ENCODE results near the gene SLC12A6.
"Not testable (repeated sequence)": the region's sequence is repeated elsewhere in the genome, so short reads cannot be mapped to it uniquely, and the experiment has no call there.

SLC12A6 gene

GRCh38 chr15:34357653-34358052, 20.1 kb upstream of the SLC12A6 start:
- no peak for TF ChIP-seq CTCF (IDR thresholded peaks at IDR 0.05; ENCODE audit: low read depth, low read length, missing control alignments)
- in situ Hi-C loops (cut with HindIII; ENCODE audit: low sequenced_read_pairs), result no loop called here
- H3K4me3 ChIP-seq (ENCODE audit: low read depth, low read length), result no peak overlapping the region
- no peak for DNase-seq (ENCODE audit: low read depth)

GRCh38 chr15:34355241-34355640, 17.7 kb upstream of the SLC12A6 start:
- no peak overlapping the region for H3K4me3 ChIP-seq (ENCODE audit: low read depth, low read length)
- in situ Hi-C loops (cut with HindIII; ENCODE audit: low sequenced_read_pairs), result no loop called here
- DNase-seq (ENCODE audit: low read depth), result no peak
- TF ChIP-seq CTCF (IDR thresholded peaks at IDR 0.05; ENCODE audit: low read depth, low read length, missing control alignments), result no peak

DNA sequence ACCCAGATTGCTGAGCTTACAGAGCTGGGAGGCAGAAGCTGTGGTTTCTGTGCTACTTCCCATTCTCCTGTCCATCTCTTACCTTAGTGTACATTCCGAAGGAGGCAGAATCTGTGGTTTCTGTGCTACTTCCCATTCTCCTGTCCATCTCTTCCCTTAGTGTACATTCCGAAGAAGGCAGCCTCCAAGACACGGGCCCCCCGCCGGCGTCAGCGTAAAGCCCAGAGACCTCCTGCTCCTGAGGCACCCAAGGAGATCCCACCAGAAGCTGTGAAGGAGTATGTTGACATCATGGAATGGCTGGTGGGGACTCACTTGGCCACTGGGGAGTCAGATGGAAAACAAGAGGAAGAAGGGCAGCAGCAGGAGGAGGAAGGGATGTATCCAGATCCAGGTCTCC, 16.7 kb upstream of the SLC12A6 start:
- TF ChIP-seq CTCF (IDR thresholded peaks at IDR 0.05; ENCODE audit: low read depth, low read length, missing control alignments), result no peak
- DNase-seq (ENCODE audit: low read depth), result no peak
- in situ Hi-C loops (cut with HindIII; ENCODE audit: low sequenced_read_pairs), result no loop called here
- H3K4me3 ChIP-seq (ENCODE audit: low read depth, low read length), result no peak overlapping the region

GRCh38 chr15:34353627-34354026, 16.0 kb upstream of the SLC12A6 start:
- DNase-seq (ENCODE audit: low read depth), result no peak
- TF ChIP-seq CTCF (IDR thresholded peaks at IDR 0.05; ENCODE audit: low read depth, low read length, missing control alignments), result no peak
- in situ Hi-C loops (cut with HindIII; ENCODE audit: low sequenced_read_pairs), result no loop called here
- no peak overlapping the region for H3K4me3 ChIP-seq (ENCODE audit: low read depth, low read length)

DNA sequence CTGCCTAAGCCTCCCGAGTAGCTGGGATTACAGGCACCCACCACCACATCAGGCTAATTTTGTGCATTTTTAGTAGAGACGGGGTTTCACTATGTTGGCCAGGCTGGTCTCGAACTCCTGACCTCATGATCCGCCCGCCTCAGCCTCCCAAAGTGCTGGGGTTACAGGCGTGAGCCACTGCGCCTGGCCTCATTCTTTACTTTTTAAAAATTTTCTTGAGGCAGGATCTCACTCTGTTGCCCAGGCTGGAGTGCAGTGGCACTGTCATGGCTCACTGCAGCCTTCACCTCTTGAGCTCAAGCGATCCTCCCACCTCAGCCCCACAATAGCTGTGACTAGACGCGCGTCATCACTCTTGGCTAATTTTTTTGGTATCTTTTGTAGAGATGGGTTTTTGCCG, 15.4 kb upstream of the SLC12A6 start:
- H3K4me3 ChIP-seq (ENCODE audit: low read depth, low read length); DNase-seq (ENCODE audit: low read depth); in situ Hi-C loops (cut with HindIII; ENCODE audit: low sequenced_read_pairs): not testable (repeated sequence)

DNA sequence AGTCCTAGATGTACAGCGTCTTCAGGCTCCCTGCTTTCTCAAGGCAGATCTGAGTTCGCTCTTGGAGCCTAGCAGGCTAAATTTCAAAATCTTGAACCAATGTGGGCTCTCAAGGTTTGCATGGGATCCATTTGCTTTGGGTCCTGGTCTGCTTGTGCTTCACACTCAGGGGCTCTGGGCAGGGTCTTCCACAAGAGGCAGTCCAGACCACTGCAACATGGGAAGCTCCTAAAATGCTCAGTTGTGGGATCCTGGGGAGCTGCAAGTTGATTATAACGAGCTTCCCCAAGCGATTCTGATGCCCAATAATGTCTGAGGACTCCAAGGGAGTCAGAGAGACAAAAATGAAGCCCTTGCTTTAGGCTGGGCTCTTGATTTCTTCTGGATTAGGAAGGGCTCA, 12.2 kb upstream of the SLC12A6 start:
- no peak for DNase-seq (ENCODE audit: low read depth)
- H3K4me3 ChIP-seq (ENCODE audit: low read depth, low read length), result no peak overlapping the region
- in situ Hi-C loops (cut with HindIII; ENCODE audit: low sequenced_read_pairs), result no loop called here
- no peak for TF ChIP-seq CTCF (IDR thresholded peaks at IDR 0.05; ENCODE audit: low read depth, low read length, missing control alignments)

DNA sequence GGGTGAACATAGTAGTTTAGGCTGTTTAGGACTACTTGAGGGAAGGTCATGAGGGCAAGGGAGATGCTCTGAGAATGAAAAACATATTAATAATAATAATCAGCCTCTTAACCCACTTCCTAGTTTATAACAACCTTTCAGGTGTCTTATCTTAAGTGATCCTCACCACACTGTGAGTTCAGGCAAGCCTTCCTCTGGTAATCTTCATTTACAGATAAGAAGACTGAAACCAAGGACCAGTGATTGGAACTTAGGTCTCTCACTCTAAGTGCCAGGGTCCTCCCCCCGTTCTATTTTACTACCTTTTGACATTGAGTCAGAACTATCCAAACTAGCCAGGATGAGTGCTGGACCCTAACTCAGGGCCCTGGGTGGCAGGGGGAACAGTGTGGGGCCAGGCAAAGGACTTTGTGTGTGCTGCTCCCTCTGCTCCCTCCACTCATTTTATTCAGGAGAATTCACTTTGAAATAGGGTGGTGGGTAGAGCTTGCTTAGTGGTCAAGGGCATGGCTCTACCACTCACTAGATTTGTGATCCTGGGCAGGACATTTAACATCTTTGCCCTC, 11.2 kb upstream of the SLC12A6 start:
- no peak overlapping the region for H3K4me3 ChIP-seq (ENCODE audit: low read depth, low read length)
- in situ Hi-C loops (cut with HindIII; ENCODE audit: low sequenced_read_pairs), result no loop called here
- TF ChIP-seq CTCF (IDR thresholded peaks at IDR 0.05; ENCODE audit: low read depth, low read length, missing control alignments), result no peak
- DNase-seq (ENCODE audit: low read depth), result no peak

Data from astrocyte of the cerebellum (primary cell).